DND-41 (cell line): ENCODE measurements around the gene VANGL2.
"Not testable (repeated sequence)": the region's sequence is repeated elsewhere in the genome, so short reads cannot be mapped to it uniquely, and the experiment has no call there.

Experiments
- ATAC-seq: fragments of 200-7000 bp; cut with Tn5 transposase; 3 replicates; pipeline ENCODE4 v1.9.1; 2021; ENCODE audit warnings: low read depth; ENCODE audit not compliant: insufficient read depth
- DNase-seq: peaks from one replicate; pipeline ENCODE4 v3.0.0-alpha.2; 2020
- H2AFZ ChIP-seq: 2 replicates; pipeline ENCODE4 v1.6.0; 2012; ENCODE audit warnings: low read depth, low read length
- H3K27ac ChIP-seq: 2 replicates; pipeline ENCODE4 v1.5.1; 2012; ENCODE audit warnings: low read length, inconsistent platforms
- H3K27me3 ChIP-seq: fragments of 200-600 bp; sonication (generic); 2 replicates; pipeline ENCODE4 v1.6.0; 2012; ENCODE audit warnings: low read length, mild to moderate bottlenecking, inconsistent platforms; ENCODE audit not compliant: insufficient read depth, poor library complexity
- H3K36me3 ChIP-seq: 2 replicates; pipeline ENCODE4 v1.5.1; 2012; ENCODE audit warnings: low read length, inconsistent platforms; ENCODE audit not compliant: insufficient read depth
- H3K4me1 ChIP-seq: 2 replicates; pipeline ENCODE4 v1.5.1; 2012; ENCODE audit warnings: mild to moderate bottlenecking, low read length; ENCODE audit not compliant: insufficient read depth
- H3K4me2 ChIP-seq: 2 replicates; pipeline ENCODE4 v1.6.0; 2012; ENCODE audit warnings: mild to moderate bottlenecking, moderate library complexity, low read length, inconsistent platforms; ENCODE audit not compliant: insufficient read depth
- H3K4me3 ChIP-seq, 2 experiments: fragments of 200-600 bp in 1 of 2; shearing (Covaris generic) in 1 of 2; 2 replicates each; pipeline ENCODE4 v1.5.1; 2012 to 2016; ENCODE audit warnings: inconsistent platforms in 2 of 2, low read length in 2 of 2, mild to moderate bottlenecking in 2 of 2, low read depth in 1 of 2, moderate library complexity in 1 of 2
- H3K79me2 ChIP-seq: 2 replicates; pipeline ENCODE4 v1.6.0; 2012; ENCODE audit warnings: low read length, inconsistent platforms; ENCODE audit not compliant: insufficient read depth
- H3K9ac ChIP-seq: 2 replicates; pipeline ENCODE4 v1.6.0; 2012; ENCODE audit warnings: low read depth, mild to moderate bottlenecking, inconsistent platforms, low read length, moderate library complexity
- H3K9me3 ChIP-seq: 2 replicates; pipeline ENCODE4 v1.5.1; 2012; ENCODE audit warnings: low read length, moderate library complexity, mild to moderate bottlenecking, inconsistent platforms; ENCODE audit not compliant: insufficient read depth, severe bottlenecking
- H4K20me1 ChIP-seq: 2 replicates; pipeline ENCODE4 v1.6.0; 2012; ENCODE audit warnings: low read length; ENCODE audit not compliant: insufficient read depth
- CTCF ChIP-seq: IDR thresholded peaks from 2 replicates; pipeline ENCODE4 v1.5.1; 2012; ENCODE audit warnings: borderline replicate concordance, low read length, moderate library complexity, mild to moderate bottlenecking; ENCODE audit not compliant: poor library complexity, severe bottlenecking; ENCODE audit errors: extremely low read depth
- EZH2 ChIP-seq: IDR thresholded peaks from 3 replicates; pipeline ENCODE4 v1.6.1; 2012; ENCODE audit warnings: borderline replicate concordance, low read depth, mild to moderate bottlenecking, moderate library complexity, low read length, inconsistent platforms; ENCODE audit not compliant: severe bottlenecking

VANGL2 gene

GRCh38 chr1:160377585-160378206 is 22.7 kb upstream of the VANGL2 start:
- H3K27me3 ChIP-seq: peaks cover 4% of the 10 kb centered on the region
- no peak overlapping the region for H3K27ac ChIP-seq
- H2AFZ ChIP-seq: no peak overlapping the region
- DNase-seq: no peak
- H3K4me3 ChIP-seq: no peak overlapping the region
- H3K9me3 ChIP-seq: no peaks in the 10 kb centered on the region
- ATAC-seq: no peak
- H3K9ac ChIP-seq: no peak overlapping the region
- no peaks in the 10 kb centered on the region for H3K36me3 ChIP-seq
- no peaks in the 10 kb centered on the region for H3K79me2 ChIP-seq
- H4K20me1 ChIP-seq: no peaks in the 10 kb centered on the region
- no peak for TF ChIP-seq CTCF
- no peak for TF ChIP-seq EZH2
- peaks cover 5% of the 10 kb centered on the region; the same call in 1 of the 2 replicates for H3K4me1 ChIP-seq
- no peak overlapping the region for H3K4me2 ChIP-seq

DNA sequence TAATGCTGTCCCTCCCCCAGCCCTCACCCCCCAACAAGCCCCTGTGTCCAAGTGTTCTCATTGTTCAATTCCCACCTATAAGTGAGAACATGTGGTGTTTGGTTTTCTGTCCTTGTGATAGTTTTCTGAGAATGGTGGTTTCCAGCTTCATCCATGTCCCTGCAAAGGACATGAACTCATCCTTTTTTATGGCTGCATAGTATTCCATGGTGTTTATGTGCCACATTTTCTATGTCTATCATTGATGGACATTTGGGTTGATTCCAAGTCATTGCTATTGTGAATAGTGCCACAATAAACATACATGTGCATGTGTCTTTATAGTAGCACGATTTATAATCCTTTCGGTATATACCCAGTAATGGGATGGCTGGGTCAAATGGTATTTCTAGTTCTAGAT is 15.6 kb upstream of the VANGL2 start:
- not testable (repeated sequence) for H3K4me2 ChIP-seq, ATAC-seq, H3K9ac ChIP-seq, H3K27ac ChIP-seq, H3K27me3 ChIP-seq, H4K20me1 ChIP-seq, H3K36me3 ChIP-seq, H3K4me1 ChIP-seq, H3K4me3 ChIP-seq, H3K9me3 ChIP-seq, H2AFZ ChIP-seq, H3K79me2 ChIP-seq, DNase-seq

DNA sequence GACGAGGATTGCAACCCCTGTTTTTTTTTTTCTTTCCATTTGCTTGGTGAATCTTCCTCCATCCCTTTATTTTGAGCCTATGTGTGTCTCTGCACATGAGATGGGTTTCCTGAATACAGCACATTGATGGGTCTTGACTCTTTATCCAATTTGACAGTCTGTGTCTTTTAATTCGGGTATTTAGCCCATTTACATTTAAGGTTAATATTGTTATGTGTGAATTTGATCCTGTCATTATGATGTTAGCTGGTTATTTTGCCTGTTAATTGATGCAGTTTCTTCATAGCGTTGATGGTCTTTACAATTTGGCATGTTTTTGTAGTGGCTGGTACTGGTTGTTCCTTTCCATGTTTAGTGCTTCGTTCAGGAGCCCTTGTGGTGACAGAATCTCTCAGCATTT is 12.0 kb upstream of the VANGL2 start:
- H3K79me2 ChIP-seq, H3K27ac ChIP-seq, H4K20me1 ChIP-seq, H3K9ac ChIP-seq, H3K4me1 ChIP-seq, H3K4me2 ChIP-seq, ATAC-seq, H3K4me3 ChIP-seq, H3K9me3 ChIP-seq, H2AFZ ChIP-seq, H3K36me3 ChIP-seq, DNase-seq, H3K27me3 ChIP-seq: not testable (repeated sequence)

DNA sequence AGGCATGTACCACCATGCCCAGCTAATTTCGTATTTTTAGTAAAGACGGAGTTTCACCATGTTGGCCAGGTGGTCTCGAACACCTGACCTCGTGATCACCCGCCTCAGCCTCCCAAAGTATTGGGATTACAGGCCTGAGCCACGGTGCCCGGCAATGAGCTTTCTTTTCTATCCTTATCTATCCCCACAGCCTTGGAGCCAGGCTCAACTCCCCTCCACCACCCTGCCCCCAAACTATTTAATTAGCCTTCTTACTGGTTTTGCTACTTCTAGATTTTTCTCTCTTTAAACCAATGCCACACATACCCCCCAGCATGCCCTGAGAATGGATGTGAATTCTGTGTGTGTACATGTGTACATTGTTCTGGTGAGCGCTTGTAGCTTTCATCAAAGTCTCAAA is 5.7 kb upstream of the VANGL2 start:
- H3K4me2 ChIP-seq: no peak overlapping the region
- H3K9ac ChIP-seq: no peak overlapping the region
- H3K9me3 ChIP-seq: no peaks in the 10 kb centered on the region
- no peak for TF ChIP-seq CTCF
- TF ChIP-seq EZH2: no peak
- H4K20me1 ChIP-seq: no peaks in the 10 kb centered on the region
- H3K27ac ChIP-seq: no peak overlapping the region
- no peak overlapping the region for H2AFZ ChIP-seq
- no peak for ATAC-seq
- H3K27me3 ChIP-seq: no peaks in the 10 kb centered on the region
- H3K79me2 ChIP-seq: no peaks in the 10 kb centered on the region
- no peak for DNase-seq
- no peaks in the 10 kb centered on the region for H3K36me3 ChIP-seq
- H3K4me1 ChIP-seq: peaks cover 3% of the 10 kb centered on the region
- H3K4me3 ChIP-seq: no peak overlapping the region
